ENCODE measurements around the gene UBXN6.

- TF ChIP-seq TAF1 (IDR thresholded peaks at IDR 0.05; ENCODE audit: low read depth, low read length): no peak
- no peak for TF ChIP-seq GTF2F1 (IDR thresholded peaks at IDR 0.05; ENCODE audit: borderline replicate concordance, low read depth, low read length)
- no peak for TF ChIP-seq POLR2AphosphoS5 (IDR thresholded peaks at IDR 0.05; ENCODE audit: low read depth, low read length)
- no peak for TF ChIP-seq USF2 (IDR thresholded peaks at IDR 0.05; ENCODE audit: low read length)
- TF ChIP-seq BRCA1 (IDR thresholded peaks at IDR 0.05; ENCODE audit: low read depth, low read length): no peak
- TF ChIP-seq SP2 (IDR thresholded peaks at IDR 0.05; ENCODE audit: low read length): no peak
- TF ChIP-seq, protein P1, sequence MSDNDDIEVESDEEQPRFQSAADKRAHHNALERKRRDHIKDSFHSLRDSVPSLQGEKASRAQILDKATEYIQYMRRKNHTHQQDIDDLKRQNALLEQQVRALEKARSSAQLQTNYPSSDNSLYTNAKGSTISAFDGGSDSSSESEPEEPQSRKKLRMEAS (IDR thresholded peaks at IDR 0.05): no peak; the same call in 1 of the 2 replicates
- TF ChIP-seq, protein P2, sequence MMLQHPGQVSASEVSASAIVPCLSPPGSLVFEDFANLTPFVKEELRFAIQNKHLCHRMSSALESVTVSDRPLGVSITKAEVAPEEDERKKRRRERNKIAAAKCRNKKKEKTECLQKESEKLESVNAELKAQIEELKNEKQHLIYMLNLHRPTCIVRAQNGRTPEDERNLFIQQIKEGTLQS (IDR thresholded peaks at IDR 0.05; ENCODE audit: insufficient read depth, low read depth, low read length): no peak
- no peak for TF ChIP-seq CTCF (IDR thresholded peaks at IDR 0.05; ENCODE audit: control extremely low read depth in 1 of 3, insufficient read depth in 1 of 3, low read depth in 1 of 3, low read length in 3 of 3)
- TF ChIP-seq TAF7 (optimal IDR thresholded peaks at IDR 0.05; ENCODE audit: borderline replicate concordance, low read depth, low read length): no peak
- no peak for TF ChIP-seq RBBP5 (IDR thresholded peaks at IDR 0.05; ENCODE audit: borderline replicate concordance, low read depth, low read length)
Measured at GRCh38 chr19:4472174-4472974, 14.8 kb upstream of the UBXN6 start, which contains the start of gene HDGFL2.
